ENCODE results near the gene SEC14L2.
A peak's percentile ranks its signal among the peaks of the same experiment; 100 is the strongest.

Gene SEC14L2

DNA sequence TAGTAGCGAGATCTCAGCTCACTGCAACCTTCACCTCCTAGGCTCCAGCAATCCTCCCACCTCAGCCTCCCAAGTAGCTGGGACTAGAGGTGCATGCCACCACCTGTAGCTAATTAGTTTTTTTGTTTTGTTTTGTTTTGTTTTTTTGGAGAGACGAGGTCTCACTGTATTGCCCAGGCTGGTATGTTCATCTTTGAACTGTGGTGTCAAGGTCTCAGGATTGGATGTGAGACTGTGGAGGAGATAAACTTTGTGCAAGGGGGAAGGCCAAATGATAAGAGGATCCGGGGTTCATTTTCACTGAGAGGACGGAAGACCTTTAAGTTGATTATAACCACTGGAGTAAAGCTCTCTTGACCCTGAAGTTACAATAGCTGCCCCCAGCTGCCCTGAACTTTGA, 8.9 kb downstream of the SEC14L2 start:
- no peak for DNase-seq (ENCODE audit: low spot score)

DNA sequence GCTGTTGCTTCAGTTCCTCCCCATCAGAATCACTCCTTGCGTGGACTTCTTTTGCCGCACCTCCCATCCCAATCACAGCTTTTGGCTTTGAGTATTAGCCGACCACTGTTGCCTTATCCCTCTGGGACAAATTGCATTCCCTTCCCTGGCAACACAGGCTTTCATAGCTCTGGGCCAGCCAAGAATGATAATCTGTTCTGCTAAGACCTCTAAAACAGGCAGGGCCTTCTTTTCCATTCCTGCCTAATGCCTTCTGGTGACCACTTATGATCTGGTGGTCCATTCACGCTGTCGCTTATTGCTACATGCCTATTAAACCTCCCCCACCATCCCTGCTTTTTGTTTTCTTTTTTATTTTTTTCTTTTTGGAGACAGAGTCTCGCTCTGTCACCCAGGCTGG, 9.6 kb downstream of the SEC14L2 start:
- DNase-seq (ENCODE audit: low spot score) = no peak

DNA sequence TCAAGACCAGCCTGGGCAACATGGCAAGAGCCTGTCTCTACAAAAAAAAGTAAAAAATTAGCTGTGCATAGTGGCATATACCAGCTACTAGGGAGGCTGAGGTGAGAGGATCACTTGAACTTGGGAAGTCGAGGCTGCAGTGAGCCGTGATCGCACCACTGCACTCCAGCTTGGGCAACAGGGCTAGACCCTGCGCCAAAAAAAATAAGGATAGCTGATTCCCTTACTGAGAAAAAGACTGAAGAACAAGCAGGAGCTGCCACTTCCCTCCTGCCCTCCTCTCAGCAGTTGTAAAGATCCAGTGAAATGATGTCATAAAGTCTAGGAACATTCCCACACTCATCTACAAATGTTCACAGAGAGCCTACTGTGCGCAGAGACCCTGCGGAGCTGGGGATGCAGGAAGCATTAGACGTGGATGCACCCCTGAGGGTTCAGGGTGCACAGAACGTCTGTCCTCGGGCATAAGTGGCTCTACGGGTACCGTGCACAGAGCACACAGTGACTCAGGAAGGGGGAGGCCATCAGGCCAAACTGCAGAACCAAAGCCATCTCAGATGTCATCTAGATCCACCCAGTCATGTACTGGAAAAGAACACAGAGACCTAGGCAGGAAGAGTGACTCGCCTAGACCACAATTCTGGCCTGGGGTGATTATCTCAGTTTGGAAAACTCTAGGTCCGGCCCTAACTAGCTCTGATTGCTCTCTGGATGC, 11.7 kb downstream of the SEC14L2 start:
- no peak for DNase-seq (ENCODE audit: low spot score)

DNA sequence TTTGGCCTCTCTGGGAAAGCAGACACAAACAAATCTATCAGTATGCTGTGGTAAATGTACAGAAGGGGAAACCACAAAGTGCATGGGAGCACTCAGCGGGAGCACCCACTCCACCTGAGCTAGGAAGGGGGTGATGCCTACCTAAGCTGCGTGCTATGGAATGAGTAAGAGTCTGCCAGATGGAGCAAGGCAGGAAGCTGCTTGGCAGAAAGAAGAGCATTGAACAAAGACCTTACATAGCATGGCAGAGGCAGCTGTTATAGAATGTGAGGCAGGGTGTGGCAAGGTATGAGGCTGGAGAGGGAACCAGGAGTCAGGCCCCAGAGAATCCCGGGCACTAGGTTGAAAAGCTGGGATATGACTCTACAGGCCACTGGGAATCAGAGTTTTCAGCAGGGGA, 15.0 kb downstream of the SEC14L2 start:
- DNase-seq (ENCODE audit: low spot score) = no peak

DNA sequence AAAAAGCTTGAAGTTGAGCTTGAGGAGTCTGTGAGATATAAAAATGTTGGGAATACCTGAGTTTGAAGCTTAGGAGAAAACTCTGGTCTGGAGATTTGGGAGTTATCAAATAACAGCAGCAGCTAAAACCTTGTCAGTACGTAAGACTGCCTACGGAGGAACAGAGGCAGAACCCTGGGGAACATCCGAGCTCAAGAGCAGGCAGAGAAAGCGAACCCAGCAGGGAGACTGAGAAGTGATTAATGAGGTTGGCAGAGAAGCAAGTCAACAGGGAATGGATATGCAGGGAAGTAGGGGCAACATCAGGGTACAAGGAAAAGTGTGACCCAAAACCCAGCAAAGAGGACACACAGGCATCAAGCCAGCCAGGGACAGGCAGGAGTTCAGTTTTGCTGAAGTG, 16.2 kb downstream of the SEC14L2 start:
- DNase-seq (ENCODE audit: low spot score) = no peak

DNA sequence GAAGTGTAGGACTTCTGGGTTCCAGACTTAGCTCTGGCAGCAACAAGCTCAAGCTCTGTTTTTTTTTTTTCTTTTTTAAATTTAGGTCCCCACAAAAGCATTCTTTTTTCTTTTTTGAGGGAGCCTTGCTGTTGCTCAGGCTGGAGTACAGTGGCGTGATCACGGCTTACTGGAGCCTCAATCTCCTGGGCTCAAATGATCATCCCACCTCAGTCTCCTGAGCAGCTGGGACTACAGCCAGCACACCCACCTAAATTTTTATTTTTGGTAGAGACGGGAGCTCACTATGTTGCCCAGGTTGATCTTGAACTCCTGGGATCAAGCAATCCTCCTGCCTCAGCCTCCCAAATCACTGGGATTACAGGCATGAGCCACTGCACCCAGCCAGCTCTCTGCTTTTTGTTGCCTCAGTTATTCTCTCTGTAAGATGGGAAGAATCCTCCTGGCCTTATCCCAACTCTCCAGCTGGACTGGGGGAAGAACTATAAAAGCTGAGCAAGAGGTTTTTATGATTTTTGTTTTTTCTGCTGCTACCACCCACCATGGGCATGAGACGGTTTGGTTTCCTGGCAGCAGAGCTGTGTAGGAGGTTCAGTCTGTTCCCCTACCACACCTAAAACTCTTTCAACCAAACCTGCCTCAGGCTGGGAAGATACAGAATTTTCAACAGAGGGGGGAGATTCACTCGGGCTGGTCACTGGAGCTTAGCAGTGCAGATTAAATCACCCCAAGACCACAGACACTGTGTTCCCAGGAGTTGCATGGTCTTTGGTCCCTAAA, 17.1 kb downstream of the SEC14L2 start:
- DNase-seq (ENCODE audit: low spot score) = no peak

DNA sequence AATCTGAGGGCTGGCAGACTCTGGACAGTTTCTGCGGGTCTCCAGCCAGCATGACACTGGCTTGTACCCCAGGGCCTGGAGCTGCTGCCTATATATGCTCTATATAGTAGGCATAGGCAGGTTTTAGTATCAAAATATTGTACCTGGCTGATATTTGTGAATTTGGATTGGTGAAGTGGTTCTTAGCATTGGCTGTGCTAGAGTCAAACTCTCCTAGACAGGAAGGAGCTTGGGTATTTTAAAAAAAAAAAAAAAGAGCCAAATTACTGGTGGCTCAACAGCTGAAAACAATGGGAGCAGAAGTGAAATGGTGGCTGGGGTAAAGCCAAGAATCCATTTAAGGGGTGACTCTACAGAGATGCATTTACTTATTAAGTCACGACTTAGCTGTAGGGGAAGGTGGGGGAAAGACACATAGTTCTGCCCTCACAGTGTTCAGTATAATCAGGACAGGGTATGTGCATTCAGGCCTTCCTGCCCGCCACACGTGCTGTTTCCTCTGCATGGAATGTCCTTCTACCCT, 17.8 kb downstream of the SEC14L2 start:
- DNase-seq (ENCODE audit: low spot score) = no peak

DNA sequence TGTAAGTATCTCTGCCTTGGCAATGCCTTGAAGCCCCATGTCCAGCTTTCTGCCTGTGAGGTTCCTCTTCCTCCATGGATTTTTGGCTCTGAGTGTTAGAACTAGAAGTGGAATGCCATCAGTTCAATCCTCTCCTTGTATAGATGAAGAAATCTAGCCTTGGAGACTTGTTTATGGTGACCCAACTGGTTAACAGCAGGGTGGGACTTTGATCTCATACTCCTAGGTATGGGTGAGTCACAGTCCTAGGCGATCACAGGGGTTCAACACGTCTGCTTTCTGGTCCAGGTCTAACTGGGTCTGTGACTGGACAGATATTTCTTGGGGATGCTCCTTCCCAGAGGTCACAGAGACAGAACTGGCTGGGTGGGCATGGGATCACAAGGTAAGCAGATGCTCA, 19.6 kb downstream of the SEC14L2 start:
- no peak for DNase-seq (ENCODE audit: low spot score)

DNA sequence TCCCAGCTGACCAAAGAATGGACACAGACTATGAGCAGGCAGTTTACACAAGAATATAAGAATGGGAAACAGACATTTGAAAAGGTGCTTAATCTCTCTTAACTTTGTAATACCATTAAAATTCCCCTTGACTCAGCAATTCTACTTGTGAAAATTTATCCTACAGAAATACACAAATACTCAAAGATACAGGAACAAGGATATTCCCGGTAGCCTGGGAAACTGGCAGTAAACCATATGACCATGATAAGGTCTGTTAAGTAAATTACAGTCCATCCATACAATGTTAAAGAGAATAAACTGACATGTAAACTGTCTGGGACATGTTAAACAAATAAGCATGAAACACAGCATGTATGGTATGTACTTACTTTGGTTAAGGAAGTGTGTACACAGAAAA, 20.0 kb downstream of the SEC14L2 start:
- DNase-seq (ENCODE audit: low spot score) = no peak

DNA sequence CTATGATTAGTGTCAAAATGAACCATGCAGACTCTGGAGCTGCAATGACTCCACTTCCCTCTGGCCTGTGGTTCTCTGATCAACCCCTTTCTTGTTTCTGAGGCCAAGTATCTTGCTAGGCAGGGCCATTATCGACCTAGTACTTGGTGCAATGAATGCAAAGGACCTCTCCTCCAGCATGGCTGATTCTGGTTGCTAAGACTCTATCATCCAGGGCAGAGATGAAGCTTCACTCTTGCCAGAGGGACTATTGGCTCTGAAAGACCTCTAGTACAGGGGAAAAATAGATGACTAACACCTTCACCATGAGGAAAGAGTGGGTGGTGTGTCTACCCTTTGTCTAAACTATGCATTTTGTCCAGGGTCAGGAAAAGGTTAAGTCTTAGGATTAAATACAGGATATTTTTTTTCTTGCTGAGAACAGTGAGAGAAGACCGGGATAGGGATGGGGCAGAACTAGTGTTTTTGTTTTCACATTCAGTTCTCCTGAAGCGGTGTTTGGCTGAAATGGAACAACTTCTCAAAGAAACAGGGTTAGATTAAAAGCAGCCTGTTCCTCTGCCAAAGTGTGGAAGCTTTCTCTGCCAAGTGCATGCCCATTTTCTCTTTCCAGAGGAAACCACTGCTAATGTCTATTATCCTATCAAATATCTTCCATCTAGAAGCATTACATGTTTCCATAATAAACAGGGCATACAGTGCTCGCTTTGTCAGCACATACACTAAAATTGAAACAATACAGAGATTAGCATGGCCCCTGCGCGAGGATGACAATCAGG, 23.7 kb downstream of the SEC14L2 start:
- DNase-seq (ENCODE audit: low spot score) = no peak

DNA sequence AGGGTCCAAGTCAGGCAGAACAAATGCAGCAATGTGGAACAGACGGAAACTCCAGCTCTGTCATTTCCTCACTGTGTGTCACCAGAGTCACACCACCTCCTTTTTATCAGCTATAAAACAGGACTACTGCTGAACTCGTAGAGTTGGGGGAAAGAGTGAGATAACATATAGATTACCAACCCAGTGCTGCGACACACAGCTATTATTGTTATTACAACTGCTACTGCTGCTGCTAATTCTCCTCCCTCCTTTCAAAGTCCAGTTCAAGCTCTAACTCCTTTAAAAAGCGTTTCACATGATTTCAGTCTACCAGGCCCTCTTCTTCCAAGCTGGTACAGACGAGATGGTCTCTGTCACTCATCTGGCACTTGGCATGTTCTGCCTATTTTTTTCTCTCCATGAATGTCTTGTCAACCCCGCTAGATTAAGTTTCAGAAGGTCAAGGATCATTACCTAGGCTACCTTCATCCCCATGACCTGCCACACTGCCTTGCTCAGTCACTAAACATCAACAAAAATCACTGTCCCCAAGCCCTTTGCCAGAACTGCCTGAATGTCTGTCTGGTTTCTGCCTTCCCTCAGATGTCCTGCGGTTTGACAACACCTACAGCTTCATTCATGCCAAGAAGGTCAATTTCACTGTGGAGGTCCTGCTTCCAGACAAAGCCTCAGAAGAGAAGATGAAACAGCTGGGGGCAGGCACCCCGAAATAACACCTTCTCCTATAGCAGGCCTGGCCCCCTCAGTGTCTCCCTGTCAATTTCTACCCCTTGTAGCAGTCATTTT, 25.1 kb downstream of the SEC14L2 start:
- no peak for DNase-seq (ENCODE audit: low spot score)

DNA sequence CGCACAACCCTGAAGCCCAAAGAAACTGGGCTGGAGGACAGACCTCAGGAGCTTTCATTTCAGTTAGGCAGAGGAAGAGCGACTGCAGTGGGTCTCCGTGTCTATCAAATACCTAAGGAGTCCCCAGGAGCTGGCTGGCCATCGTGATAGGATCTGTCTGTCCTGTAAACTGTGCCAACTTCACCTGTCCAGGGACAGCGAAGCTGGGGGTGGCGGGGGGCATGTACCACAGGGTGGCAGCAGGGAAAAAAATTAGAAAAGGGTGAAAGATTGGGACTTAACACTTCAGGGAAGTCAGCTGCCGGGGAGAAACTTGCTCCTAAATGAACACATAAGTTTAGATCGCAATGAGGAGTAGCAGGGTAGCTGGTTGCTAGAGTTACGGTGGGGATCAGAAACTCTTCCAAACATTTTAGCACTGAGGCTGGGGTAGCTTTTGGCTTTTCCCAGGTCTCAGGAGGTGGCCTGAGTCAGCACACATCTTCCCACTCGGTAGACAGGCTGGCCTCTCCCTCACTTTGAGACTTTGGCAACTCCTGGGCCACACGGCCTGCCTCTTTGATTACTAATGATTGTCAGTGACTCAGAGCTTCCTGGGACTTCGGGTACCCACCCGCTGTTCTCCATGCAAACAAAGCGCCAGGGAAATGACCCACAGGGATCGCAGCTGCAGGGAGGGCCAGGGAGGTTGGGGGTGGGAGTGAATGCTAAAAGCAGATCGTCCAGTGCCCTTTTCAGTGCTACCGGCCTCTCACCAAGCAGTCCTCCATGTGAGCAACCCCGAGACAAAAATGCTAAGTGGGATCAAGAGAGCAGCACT, 25.9 kb downstream of the SEC14L2 start:
- DNase-seq (ENCODE audit: low spot score) = no peak

DNA sequence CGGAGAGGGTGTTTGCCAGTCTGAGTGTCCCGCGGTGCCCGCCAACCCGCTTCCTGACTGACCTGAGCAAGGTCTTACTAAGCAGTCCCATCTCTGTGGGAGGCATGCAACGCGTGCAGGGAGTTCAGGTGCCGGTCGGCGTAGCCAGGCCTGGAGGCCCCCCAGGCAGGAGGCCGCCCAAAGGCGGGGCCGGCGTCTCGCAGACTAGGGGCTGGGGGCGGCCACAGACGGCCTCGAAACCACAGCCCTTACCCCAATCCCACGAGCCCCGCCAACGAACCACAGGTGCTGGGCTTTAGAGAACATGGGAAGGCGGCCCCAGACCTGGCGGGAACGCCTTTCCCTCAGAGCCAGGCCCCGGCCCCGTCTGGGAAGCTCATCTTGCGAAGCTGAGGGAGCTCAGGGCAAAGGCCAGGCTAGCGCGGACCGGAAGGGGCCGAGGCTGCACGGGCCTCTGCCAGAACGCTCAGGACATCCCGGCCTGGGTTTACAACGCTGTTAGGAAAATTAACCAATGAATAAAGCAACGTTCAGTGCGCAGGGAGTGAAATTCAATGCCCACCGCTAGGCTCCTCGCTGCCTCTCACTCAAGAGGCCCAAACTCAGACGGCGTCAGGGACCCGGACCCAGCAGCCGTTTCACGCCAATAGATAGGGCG, 26.6 kb downstream of the SEC14L2 start:
- no peak for DNase-seq (ENCODE audit: low spot score)

DNA sequence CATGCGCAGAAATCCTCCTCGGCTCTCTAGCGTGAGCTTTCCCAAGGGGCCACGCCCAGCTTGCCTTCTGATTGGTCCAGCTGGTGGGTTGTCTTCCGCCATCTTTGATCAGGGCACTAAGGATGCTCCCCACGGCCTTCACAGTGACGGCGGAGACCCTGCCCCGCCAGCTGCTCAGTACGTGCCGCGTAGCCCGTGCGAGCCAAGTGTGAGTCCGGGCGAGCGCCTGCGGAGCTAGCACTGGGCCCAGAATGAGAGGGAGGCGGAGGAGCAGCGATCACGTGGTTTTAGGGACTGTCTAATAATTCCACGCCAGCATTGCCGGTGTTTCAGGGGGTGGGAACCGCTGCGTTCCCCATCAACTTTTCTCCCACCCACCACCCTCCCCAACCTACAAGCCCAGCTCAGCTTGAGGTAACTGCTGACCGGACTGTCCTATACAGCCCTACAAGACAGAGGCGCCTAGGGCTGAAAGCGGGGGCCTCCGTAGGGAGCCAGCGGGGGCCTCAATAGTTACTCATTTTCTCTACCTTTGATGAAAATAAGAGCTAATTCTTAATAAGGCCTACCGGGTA, 27.2 kb downstream of the SEC14L2 start:
- DNase-seq (ENCODE audit: low spot score) = peak; percentile 100

DNA sequence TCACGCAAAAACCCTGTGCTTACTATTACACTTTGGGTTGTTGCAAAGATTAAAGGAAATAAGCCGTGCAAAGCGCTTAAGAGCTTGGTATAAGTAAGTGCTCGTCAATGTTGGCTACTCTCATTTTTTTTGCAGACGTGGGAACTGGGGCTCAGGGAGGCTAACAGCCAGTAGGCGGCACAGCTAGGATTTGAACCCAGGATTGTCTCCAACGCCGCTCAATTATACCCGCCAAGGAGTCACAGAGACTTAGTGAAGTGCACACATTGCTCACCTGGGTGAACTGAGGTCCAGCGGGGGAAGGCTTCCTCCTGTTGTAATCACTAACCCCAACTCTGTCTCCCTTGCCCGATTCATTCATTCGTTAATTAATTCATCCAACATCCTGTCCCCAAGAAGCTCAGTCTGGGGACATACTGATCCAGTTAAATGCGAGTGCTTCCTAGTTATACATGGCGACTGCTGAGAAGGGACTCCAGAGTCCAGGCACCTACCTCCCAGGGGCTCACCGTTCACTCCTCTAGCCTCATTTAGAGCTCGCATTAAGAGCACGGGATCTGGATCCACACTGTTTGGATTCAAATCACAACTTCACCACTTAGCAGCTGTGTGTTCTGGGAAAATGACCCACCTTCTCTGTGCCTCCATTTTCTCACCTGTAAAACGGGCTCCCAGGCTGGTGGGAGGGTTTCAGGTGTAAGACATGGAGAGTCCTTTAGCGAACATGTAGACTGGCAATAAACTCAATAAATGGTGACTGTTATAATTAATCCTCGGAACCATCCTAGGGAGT, 27.9 kb downstream of the SEC14L2 start:
- peak; percentile 36 for DNase-seq (ENCODE audit: low spot score)

DNA sequence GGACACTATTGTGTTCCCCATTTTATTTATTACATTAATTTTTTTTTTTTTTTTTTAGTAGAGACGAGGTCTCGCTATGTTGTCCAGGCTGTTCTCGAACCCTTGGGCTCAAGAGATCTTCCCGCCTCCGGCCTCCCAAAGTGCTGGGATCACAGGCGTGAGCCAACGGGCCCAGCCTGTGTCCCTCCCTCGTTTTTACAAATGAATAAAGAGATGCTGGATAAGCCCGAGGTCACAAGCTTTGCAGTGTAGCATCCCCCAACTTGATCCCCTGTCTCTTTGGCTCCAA, 28.5 kb downstream of the SEC14L2 start:
- no peak for DNase-seq (ENCODE audit: low spot score)

DNA sequence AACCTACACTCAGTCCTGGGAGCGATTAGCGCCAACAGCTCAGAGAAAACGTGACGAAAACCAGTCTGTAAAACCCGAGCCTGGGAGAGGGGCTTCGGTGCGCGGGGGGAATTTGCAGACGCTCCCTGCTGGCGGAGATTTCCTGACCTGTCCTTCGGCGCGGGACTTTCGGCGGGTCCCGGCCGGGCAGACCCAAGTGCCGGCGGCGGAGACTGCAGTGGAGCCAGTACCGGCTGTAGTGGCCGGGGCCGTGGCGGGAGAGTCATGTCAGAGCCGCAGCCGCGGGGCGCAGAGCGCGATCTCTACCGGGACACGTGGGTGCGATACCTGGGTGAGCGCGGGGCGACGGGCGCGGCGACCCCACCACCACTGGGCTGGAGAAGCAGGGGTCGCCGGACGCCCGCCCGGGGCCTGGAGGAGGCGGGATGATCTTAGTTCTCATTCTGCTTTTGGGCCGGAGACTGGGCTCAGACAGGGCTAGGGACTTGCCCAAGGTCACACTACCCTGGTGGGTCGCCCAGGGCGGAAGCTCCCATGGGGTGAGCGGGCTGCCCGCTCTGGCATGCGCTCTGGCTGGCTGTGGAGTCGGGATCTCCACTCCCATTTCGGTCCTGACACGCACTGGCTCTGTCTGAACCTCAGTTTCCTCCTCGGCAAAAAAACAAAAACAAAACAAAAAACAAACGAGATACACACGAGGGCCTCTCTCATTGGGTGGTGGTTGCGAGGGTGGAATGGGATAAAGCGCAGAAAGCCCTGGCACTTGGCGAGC, 29.0 kb downstream of the SEC14L2 start, which contains the start of gene MTFP1:
Gene MTFP1, plus strand, starts transcription at position 153 of the 772 bp plus-strand sequence. Its CDS starts 112 bp downstream, at position 265.
- peak; percentile 72 for DNase-seq (ENCODE audit: low spot score)
